Neuronal stem cell (in vitro differentiated cells): ENCODE results near the gene AOPEP.

ENCODE experiments used
- DNase-seq: peaks from one replicate; pipeline ENCODE4 v3.0.0-alpha.2; 2013; ENCODE audit warnings: low spot score
- H2AFZ ChIP-seq: one replicate; pipeline ENCODE4 v1.6.1; 2013; ENCODE audit warnings: mild to moderate bottlenecking, low read length, inconsistent platforms
- H2AK5ac ChIP-seq: 2 replicates; pipeline ENCODE4 v1.6.1; 2013; ENCODE audit warnings: low read depth, mild to moderate bottlenecking, inconsistent platforms, low read length, moderate library complexity, mixed read lengths
- H2BK120ac ChIP-seq: 2 replicates; pipeline ENCODE4 v1.6.1; 2013; ENCODE audit warnings: low read depth, mild to moderate bottlenecking, inconsistent platforms, low read length, moderate library complexity, mixed read lengths
- H2BK12ac ChIP-seq: one replicate; pipeline ENCODE4 v1.6.1; 2013; ENCODE audit warnings: low read length, inconsistent platforms
- H2BK15ac ChIP-seq: 2 replicates; pipeline ENCODE4 v1.6.1; 2013; ENCODE audit warnings: mild to moderate bottlenecking, low read length, inconsistent platforms, mixed read lengths
- H2BK5ac ChIP-seq: one replicate; pipeline ENCODE4 v1.6.1; 2013; ENCODE audit warnings: inconsistent platforms, mild to moderate bottlenecking, low read length, moderate library complexity
- H3K14ac ChIP-seq: one replicate; pipeline ENCODE4 v1.6.1; 2013; ENCODE audit warnings: low read length, inconsistent platforms
- H3K18ac ChIP-seq: 2 replicates; pipeline ENCODE4 v1.6.1; 2013; ENCODE audit warnings: low read length, inconsistent platforms
- H3K23ac ChIP-seq: 2 replicates; pipeline ENCODE4 v1.6.1; 2013; ENCODE audit warnings: low read depth, mild to moderate bottlenecking, mixed read lengths, low read length, inconsistent platforms; ENCODE audit not compliant: poor library complexity
- H3K27ac ChIP-seq: replicated peaks from 3 replicates; pipeline ENCODE4 v1.5.1; 2013; ENCODE audit warnings: low read length, inconsistent platforms
- H3K27me3 ChIP-seq, 3 experiments: 2 replicates each; pipeline ENCODE4 v1.6.1; 2013; ENCODE audit warnings: low read length in 3 of 3, mild to moderate bottlenecking in 2 of 3, inconsistent platforms in 1 of 3, low read depth in 1 of 3, mixed read lengths in 1 of 3, moderate library complexity in 1 of 3; ENCODE audit not compliant: control insufficient read depth in 3 of 3, insufficient read depth in 3 of 3
- H3K36me3 ChIP-seq, 2 donors: replicated peaks in 1 of 2; 2 replicates each; pipeline ENCODE4 v1.6.1; 2013; ENCODE audit warnings: low read length in 2 of 2; ENCODE audit not compliant: control insufficient read depth in 2 of 2, insufficient read depth in 2 of 2
- H3K4ac ChIP-seq: 2 replicates; pipeline ENCODE4 v1.6.1; 2013; ENCODE audit warnings: inconsistent platforms, mild to moderate bottlenecking, low read length, moderate library complexity
- H3K4me1 ChIP-seq, 2 donors: 1 replicate in 1 of 2; 2 replicates in 1 of 2; pipeline ENCODE4 v1.6.1; 2013; ENCODE audit warnings: low read length in 2 of 2, low read depth in 1 of 2; ENCODE audit not compliant: control insufficient read depth in 2 of 2, insufficient read depth in 1 of 2
- H3K4me2 ChIP-seq: one replicate; pipeline ENCODE4 v1.6.1; 2013; ENCODE audit warnings: mild to moderate bottlenecking, low read length, inconsistent platforms; ENCODE audit not compliant: insufficient read depth, poor library complexity, severe bottlenecking
- H3K4me3 ChIP-seq, 2 donors: 2 replicates each; pipeline ENCODE4 v1.5.1; 2013; ENCODE audit warnings: low read length in 2 of 2, mild to moderate bottlenecking in 2 of 2, inconsistent platforms in 1 of 2, moderate library complexity in 1 of 2
- H3K79me1 ChIP-seq: one replicate; pipeline ENCODE4 v1.6.1; 2013; ENCODE audit warnings: low read depth, mild to moderate bottlenecking, inconsistent platforms, low read length, moderate library complexity
- H3K9ac ChIP-seq: one replicate; pipeline ENCODE4 v1.6.1; 2013; ENCODE audit warnings: mild to moderate bottlenecking, low read depth, low read length, inconsistent platforms; ENCODE audit not compliant: poor library complexity
- H3K9me3 ChIP-seq, 2 donors: replicated peaks in 1 of 2; 2 replicates each; pipeline versions ENCODE3 to v1.6.1; 2013; ENCODE audit warnings: low read length in 2 of 2, mild to moderate bottlenecking in 2 of 2, inconsistent platforms in 1 of 2, low read depth in 1 of 2, mixed read lengths in 1 of 2, moderate library complexity in 1 of 2; ENCODE audit not compliant: control insufficient read depth in 2 of 2, insufficient read depth in 1 of 2
- H4K8ac ChIP-seq: one replicate; pipeline ENCODE4 v1.6.1; 2013; ENCODE audit warnings: low read depth, mild to moderate bottlenecking, inconsistent platforms, low read length, moderate library complexity
- H4K91ac ChIP-seq: one replicate; pipeline ENCODE4 v1.6.1; 2013; ENCODE audit warnings: low read length, low read depth, mild to moderate bottlenecking, inconsistent platforms; ENCODE audit not compliant: poor library complexity
- WGBS, 2 donors: extraction: QIAGEN DNeasy Blood & Tissue Kit; methylation state at CpG; one replicate each; pipeline ENCODE4 v1.1.7; 2013; ENCODE audit warnings: missing lambda C conversion rate in 2 of 2, mixed read lengths in 1 of 2; ENCODE audit not compliant: insufficient read length in 2 of 2, insufficient replicate concordance in 1 of 2; ENCODE audit errors: extremely low coverage in 2 of 2; 5-methylcytosine and 5-hydroxymethylcytosine counted together

Gene AOPEP

GRCh38 chr9:94772639-94773303 is 46.3 kb downstream of the AOPEP start:
- no peak overlapping the region for H2BK12ac ChIP-seq
- H2BK120ac ChIP-seq: no peak overlapping the region
- no peak overlapping the region for H3K9ac ChIP-seq
- H3K36me3 ChIP-seq: peaks cover 0 to 4% of the 10 kb centered on the region in 2 donors
- H3K4me1 ChIP-seq: peaks cover 5 to 14% of the 10 kb centered on the region in 2 donors
- no peak overlapping the region for H4K8ac ChIP-seq
- no peaks in the 10 kb centered on the region for H3K27me3 ChIP-seq
- H3K4ac ChIP-seq: no peak overlapping the region
- H3K23ac ChIP-seq: no peak overlapping the region
- no peak overlapping the region for H2AK5ac ChIP-seq
- no peak for DNase-seq
- no peak overlapping the region for H3K4me3 ChIP-seq
- H3K79me1 ChIP-seq: no peaks in the 10 kb centered on the region
- no peak overlapping the region for H2AFZ ChIP-seq
- no CpG with 5 or more reads among the region's 4 CpGs for WGBS, 2 donors
- H3K4me2 ChIP-seq: no peak overlapping the region
- no peak overlapping the region for H4K91ac ChIP-seq
- no peak overlapping the region for H2BK5ac ChIP-seq
- no peak overlapping the region for H2BK15ac ChIP-seq
- H3K18ac ChIP-seq: no peak overlapping the region
- no peak overlapping the region for H3K14ac ChIP-seq
- H3K9me3 ChIP-seq: no peaks in the 10 kb centered on the region
- no peak overlapping the region for H3K27ac ChIP-seq

GRCh38 chr9:94773655-94774054 is 47.2 kb downstream of the AOPEP start:
- Histone ChIP-seq H3K9ac (peak overlapping the region; percentile 10), H3K18ac (no peak overlapping the region), H2AK5ac (no peak overlapping the region), H4K8ac (no peak overlapping the region), H3K4me1 (peaks cover 2 to 13% of the 10 kb centered on the region in 2 donors), H2BK15ac (no peak overlapping the region), H3K4me3 (no peak overlapping the region), H2BK12ac (no peak overlapping the region), H3K27ac (no peak overlapping the region), H3K4ac (no peak overlapping the region), H3K23ac (no peak overlapping the region), H3K27me3 (no peaks in the 10 kb centered on the region), H3K14ac (no peak overlapping the region), H4K91ac (no peak overlapping the region), H3K36me3 (peaks cover 0 to 4% of the 10 kb centered on the region in 2 donors), H3K4me2 (no peak overlapping the region), H3K9me3 (no peaks in the 10 kb centered on the region), H2BK5ac (no peak overlapping the region), H3K79me1 (no peaks in the 10 kb centered on the region), H2AFZ (no peak overlapping the region), H2BK120ac (no peak overlapping the region)
- WGBS, 2 donors: no CpG with 5 or more reads among the region's 5 CpGs
- DNase-seq: no peak

GRCh38 chr9:94778013-94778412 is 51.5 kb downstream of the AOPEP start:
- Histone ChIP-seq H3K4ac (no peak overlapping the region), H3K9ac (no peak overlapping the region), H2AK5ac (no peak overlapping the region), H4K91ac (no peak overlapping the region), H3K4me3 (no peak overlapping the region), H3K27ac (no peak overlapping the region), H3K27me3 (no peaks in the 10 kb centered on the region), H3K36me3 (peaks cover 0 to 4% of the 10 kb centered on the region in 2 donors), H2BK120ac (no peak overlapping the region), H3K18ac (no peak overlapping the region), H3K79me1 (no peaks in the 10 kb centered on the region), H3K14ac (no peak overlapping the region), H3K23ac (no peak overlapping the region), H3K4me2 (no peak overlapping the region), H4K8ac (no peak overlapping the region), H2BK12ac (no peak overlapping the region), H2AFZ (no peak overlapping the region), H2BK15ac (no peak overlapping the region), H3K4me1 (peaks cover 0 to 2% of the 10 kb centered on the region in 2 donors), H2BK5ac (no peak overlapping the region), H3K9me3 (no peaks in the 10 kb centered on the region)
- no peak for DNase-seq
- WGBS, 2 donors: no CpG with 5 or more reads among the region's 4 CpGs

GRCh38 chr9:94779031-94779430 is 52.5 kb downstream of the AOPEP start:
- H3K9me3 ChIP-seq: no peaks in the 10 kb centered on the region
- no peak overlapping the region for H3K18ac ChIP-seq
- no peaks in the 10 kb centered on the region for H3K79me1 ChIP-seq
- no peak overlapping the region for H3K4ac ChIP-seq
- no peak overlapping the region for H4K8ac ChIP-seq
- H3K23ac ChIP-seq: no peak overlapping the region
- no peaks in the 10 kb centered on the region for H3K36me3 ChIP-seq
- H3K4me3 ChIP-seq: no peak overlapping the region
- H3K9ac ChIP-seq: no peak overlapping the region
- H3K27me3 ChIP-seq: no peaks in the 10 kb centered on the region
- no CpG with 5 or more reads among the region's 2 CpGs for WGBS, 2 donors
- H2BK5ac ChIP-seq: no peak overlapping the region
- H3K4me2 ChIP-seq: no peak overlapping the region
- no peak overlapping the region for H3K14ac ChIP-seq
- H2BK12ac ChIP-seq: no peak overlapping the region
- no peak overlapping the region for H2BK120ac ChIP-seq
- no peaks in the 10 kb centered on the region for H3K4me1 ChIP-seq
- no peak overlapping the region for H2AFZ ChIP-seq
- H2AK5ac ChIP-seq: no peak overlapping the region
- DNase-seq: no peak
- H2BK15ac ChIP-seq: no peak overlapping the region
- no peak overlapping the region for H4K91ac ChIP-seq
- H3K27ac ChIP-seq: no peak overlapping the region
